ENCODE measurements around the gene ING4.

The ING4 gene

GRCh38 chr12:6662906-6663742, at the start of gene ING4:
ING4 (minus strand) TSS chr12:6663119; CDS start chr12:6663101, 18 bp downstream.
- peak within 1 kb of the TSS; percentile 82 for H3K27ac ChIP-seq

GRCh38 chr12:6708960-6709394, 46.1 kb upstream of the ING4 start:
- TF ChIP-seq ZFX (IDR thresholded peaks at IDR 0.05; ENCODE audit: borderline replicate concordance) (no peak), CTCF (IDR thresholded peaks at IDR 0.05) (no peak)
- H3K27ac ChIP-seq: peak overlapping the region; percentile 41

More at GRCh38 chr12:6662906-6663742, at the start of gene ING4:
- TF ChIP-seq CTCF (IDR thresholded peaks at IDR 0.05) (no peak), ZFX (IDR thresholded peaks at IDR 0.05; ENCODE audit: borderline replicate concordance) (no peak)

GRCh38 chr12:6708351-6708750, 45.4 kb upstream of the ING4 start:
- H3K27ac ChIP-seq: peak overlapping the region; percentile 41

GRCh38 chr12:6703631-6704030, 40.7 kb upstream of the ING4 start:
- no peak for TF ChIP-seq ZFX (IDR thresholded peaks at IDR 0.05; ENCODE audit: borderline replicate concordance)
- peak; percentile 18 for TF ChIP-seq CTCF (IDR thresholded peaks at IDR 0.05)

GRCh38 chr12:6701078-6701768, 38.3 kb upstream of the ING4 start:
- no peak overlapping the region for H3K27ac ChIP-seq
- TF ChIP-seq CTCF (IDR thresholded peaks at IDR 0.05) (no peak), ZFX (IDR thresholded peaks at IDR 0.05; ENCODE audit: borderline replicate concordance) (no peak)

More at GRCh38 chr12:6703631-6704030, 40.7 kb upstream of the ING4 start:
- H3K27ac ChIP-seq: no peak overlapping the region

GRCh38 chr12:6700646-6701051, 37.7 kb upstream of the ING4 start, which contains the start of gene PIANP:
PIANP (minus strand) TSS chr12:6700815; CDS start chr12:6698061, 2,754 bp downstream.
- H3K27ac ChIP-seq: no peak within 1 kb of the TSS
- TF ChIP-seq ZFX (IDR thresholded peaks at IDR 0.05; ENCODE audit: borderline replicate concordance): no peak
- TF ChIP-seq CTCF (IDR thresholded peaks at IDR 0.05): no peak

GRCh38 chr12:6699989-6700645, 37.2 kb upstream of the ING4 start:
- no peak for TF ChIP-seq CTCF (IDR thresholded peaks at IDR 0.05)
- TF ChIP-seq ZFX (IDR thresholded peaks at IDR 0.05; ENCODE audit: borderline replicate concordance): no peak
- no peak overlapping the region for H3K27ac ChIP-seq

Data from 22Rv1 (cell line).